Caki2 (cell line): Measurements from ENCODE around the gene OR5AU1. TPM values are rescaled to one million over a fixed set of nuclear protein-coding genes. Genes with fewer than 3 reads are reported as not detected.

ENCODE experiments used
- DNase-seq: peaks from one replicate; pipeline ENCODE4 v3.0.0-alpha.2; 2015; ENCODE audit warnings: low read depth
- in situ Hi-C: cut with HindIII; loops from 2 replicates; pipeline ENCODE4 v1.10.0; 2016; ENCODE audit warnings: low sequenced_read_pairs, low pct_unique_long_range_greater_than_20kb, mixed read lengths
- total RNA-seq: library from RNA; depleted of rRNA; stranded (reverse); fragments of >200 nt; shearing (Covaris generic); gene quantifications from 2 replicates; pipeline ENCODE4 v1.2.3, GENCODE V29; 2014; ENCODE audit warnings: low replicate concordance; rRNA removed

Gene OR5AU1
- total RNA-seq, 1 experiment from 2014 or later = not detected

DNA sequence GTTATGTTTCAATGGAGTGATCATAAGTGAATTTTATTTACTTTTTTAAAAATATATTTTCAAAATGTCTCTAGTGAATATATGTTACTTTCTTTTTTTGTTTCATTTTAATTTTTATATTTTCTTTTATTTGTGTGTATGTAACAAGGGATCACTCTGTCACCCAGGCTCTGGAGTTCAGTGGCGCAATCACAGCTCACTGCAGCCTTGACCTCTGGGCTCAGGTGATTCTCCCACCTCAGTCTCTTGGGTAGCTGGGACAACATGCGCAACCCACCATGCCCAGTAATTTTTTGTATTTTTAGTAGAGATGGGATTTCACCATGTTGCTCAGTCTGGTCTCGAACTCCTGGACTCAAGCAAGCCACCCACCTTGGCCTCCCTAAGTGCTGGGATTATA is 36.9 kb downstream of the OR5AU1 start:
- DNase-seq = no peak

GRCh38 chr14:21113369-21113768 is 42.5 kb downstream of the OR5AU1 start:
- in situ Hi-C loops = no loop called here
- DNase-seq = no peak

More for the DNA sequence above, 36.9 kb downstream of the OR5AU1 start:
- in situ Hi-C loops = no loop called here

DNA sequence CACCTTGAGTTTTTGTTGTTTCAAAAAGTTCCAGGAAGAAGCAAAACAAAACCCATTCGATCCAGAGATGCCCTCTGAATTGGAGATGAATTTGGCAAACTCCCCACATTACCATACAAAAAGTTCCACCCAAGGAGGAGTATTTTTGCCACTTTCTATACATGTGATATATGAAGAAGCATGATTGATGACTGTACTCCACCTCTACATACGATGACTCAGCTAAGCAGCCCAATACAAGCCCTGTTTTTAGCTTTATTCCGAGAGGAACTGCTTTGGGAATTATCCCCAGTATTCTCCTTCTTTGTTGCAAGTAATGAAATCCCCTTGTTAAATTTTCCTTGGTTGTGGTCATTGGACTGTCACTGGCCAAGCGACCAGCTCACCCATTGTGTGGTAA is 43.6 kb downstream of the OR5AU1 start:
- DNase-seq = no peak
- in situ Hi-C loops = no loop called here

- in situ Hi-C loops = no loop called here
- DNase-seq = peak; percentile 63
Measured at GRCh38 chr14:21109377-21110138, 46.3 kb downstream of the OR5AU1 start.

GRCh38 chr14:21108791-21109190 is 47.1 kb downstream of the OR5AU1 start:
- in situ Hi-C loops = no loop called here
- DNase-seq = no peak

DNA sequence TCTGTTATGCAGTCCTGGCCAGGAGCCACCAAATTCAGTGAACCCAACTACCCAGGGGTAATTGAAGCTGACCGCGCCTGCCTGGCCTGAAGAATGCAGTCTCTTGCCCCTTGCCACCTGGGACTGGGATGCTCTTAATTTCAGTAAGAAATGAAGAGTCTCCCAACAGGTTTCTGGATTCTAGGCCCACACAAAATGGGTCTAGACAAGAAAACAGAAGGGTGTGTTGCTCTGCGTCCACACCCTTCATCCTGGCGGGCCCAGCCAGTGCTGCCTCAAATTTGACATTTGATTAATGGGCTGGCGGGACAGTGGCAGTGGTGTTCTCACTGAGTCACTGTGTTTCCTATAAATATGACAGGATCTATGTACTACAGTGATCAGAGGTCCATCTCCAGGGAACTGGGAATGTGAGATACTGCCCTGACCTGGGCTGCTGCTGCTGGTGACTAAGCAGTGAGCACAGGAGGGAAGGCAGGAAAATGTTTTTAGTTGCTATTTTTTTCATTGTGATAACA is 48.5 kb downstream of the OR5AU1 start:
- in situ Hi-C loops = no loop called here
- DNase-seq = peak; percentile 88

DNA sequence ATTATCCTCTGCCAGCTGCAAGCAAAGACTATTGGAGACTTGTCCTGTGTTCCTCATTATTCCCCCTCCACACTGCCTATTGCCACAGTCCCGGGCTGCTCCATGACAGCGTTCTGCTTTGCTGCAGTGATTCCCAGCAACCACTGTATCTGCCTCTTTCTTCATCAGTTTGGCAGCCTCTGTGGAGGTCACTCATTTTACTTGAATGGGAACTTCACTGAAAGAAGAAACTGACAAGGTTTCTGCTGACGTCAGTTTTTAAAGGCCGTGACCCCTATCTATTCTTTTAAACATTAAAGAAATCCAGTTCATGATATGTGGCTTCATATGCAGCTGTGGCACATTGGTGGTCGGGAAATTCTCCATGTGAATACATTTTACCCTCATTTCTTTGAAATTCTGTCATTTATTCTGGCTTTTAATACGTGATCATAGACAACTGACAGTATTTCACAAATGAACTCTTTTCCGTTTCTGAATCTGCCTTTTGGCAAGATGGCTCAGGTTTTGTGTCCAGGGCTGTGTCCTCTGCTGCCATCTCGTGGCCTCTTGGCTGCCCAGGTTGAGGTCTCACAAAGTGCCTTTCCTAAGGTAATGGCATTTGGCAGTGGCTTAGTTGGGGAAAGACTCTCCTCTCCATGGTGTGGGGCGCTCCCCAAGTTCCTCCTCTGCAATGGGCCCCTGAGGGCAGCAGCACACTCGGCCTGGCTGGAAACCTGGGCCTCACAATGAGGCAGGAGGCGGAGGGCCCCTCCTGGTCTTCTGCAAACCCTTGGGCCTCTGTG is 49.2 kb downstream of the OR5AU1 start:
- in situ Hi-C loops = no loop called here

DNA sequence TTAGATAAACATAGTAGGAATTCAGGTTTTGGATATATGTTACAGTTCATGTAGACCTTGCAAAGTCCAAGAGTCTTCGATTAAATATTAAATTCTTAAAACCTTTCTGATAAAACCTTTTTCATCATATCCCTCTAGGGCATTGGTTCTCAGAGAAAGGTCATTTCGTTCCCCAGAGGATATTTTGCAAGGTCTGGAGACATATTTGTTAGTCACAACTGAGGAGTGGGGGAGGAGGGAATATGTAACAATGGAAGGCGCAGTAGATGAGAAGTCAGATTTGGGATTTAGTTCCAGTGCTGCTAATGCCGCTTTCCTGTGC is 49.7 kb downstream of the OR5AU1 start:
- no peak for DNase-seq
- in situ Hi-C loops = no loop called here

More for the DNA sequence above, 49.2 kb downstream of the OR5AU1 start:
- no peak for DNase-seq

DNA sequence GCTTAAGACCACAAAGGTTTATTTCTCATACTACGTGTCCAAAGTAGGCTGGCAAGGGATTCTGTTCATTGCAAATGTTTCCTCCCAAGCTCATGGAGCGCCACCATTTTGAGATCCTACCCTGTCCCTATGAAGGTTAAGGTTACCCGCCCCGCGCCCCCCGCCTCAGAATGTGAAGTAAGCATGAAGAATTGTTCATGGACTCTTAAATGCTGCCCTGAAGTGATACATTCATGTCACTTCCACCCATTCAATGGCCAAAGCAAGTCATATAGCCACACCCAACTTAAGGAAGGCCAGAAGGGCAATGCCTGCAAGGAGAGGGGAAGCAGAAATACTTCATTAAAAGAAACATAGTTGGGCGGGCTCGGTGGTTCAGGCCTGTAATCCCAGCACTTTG is 50.8 kb downstream of the OR5AU1 start:
- DNase-seq = no peak
- in situ Hi-C loops = no loop called here

Other genes starting within 250 kb of the OR5AU1 start
- not detected in 2 replicates for gene RNASE2, start 200.6 kb downstream of the OR5AU1 start, total RNA-seq
- 82.5 and 93.9 TPM in 2 replicates for gene METTL17, start 166.1 kb downstream of the OR5AU1 start, total RNA-seq
- gene SLC39A2, start 156.8 kb downstream of the OR5AU1 start, total RNA-seq = 0.27 TPM in 1 of 2 replicates, not detected in the other
- 14.4 and 31.3 TPM in 2 replicates for gene NDRG2, start 131.0 kb downstream of the OR5AU1 start, total RNA-seq
- gene TPPP2, start 125.8 kb downstream of the OR5AU1 start, total RNA-seq = not detected in 2 replicates
- not detected in 2 replicates for gene RNASE13, start 121.3 kb downstream of the OR5AU1 start, total RNA-seq
- not detected in 2 replicates for gene RNASE7, start 113.7 kb downstream of the OR5AU1 start, total RNA-seq
- not detected in 2 replicates for gene RNASE8, start 98.2 kb downstream of the OR5AU1 start, total RNA-seq
- gene ARHGEF40, start 85.8 kb downstream of the OR5AU1 start, total RNA-seq = 32.4 and 35.9 TPM in 2 replicates
- gene ZNF219, start 57.4 kb downstream of the OR5AU1 start, total RNA-seq = 26.5 and 31.5 TPM in 2 replicates
- 0.20 TPM in 1 of 2 replicates, not detected in the other for gene TMEM253, start 55.0 kb downstream of the OR5AU1 start, total RNA-seq
- 814 and 828 TPM in 2 replicates for gene HNRNPC, start 113.4 kb upstream of the OR5AU1 start, total RNA-seq
- gene RPGRIP1, start 124.0 kb upstream of the OR5AU1 start, total RNA-seq = not detected in 2 replicates
- gene SUPT16H, start 228.0 kb upstream of the OR5AU1 start, total RNA-seq = 23.1 and 24.8 TPM in 2 replicates